Karpas-422 (cell line): ENCODE measurements around the gene CRYGA. TPM values are rescaled to one million over a fixed set of nuclear protein-coding genes. Genes with fewer than 3 reads are reported as not detected.
"Not testable (repeated sequence)": the region's sequence is repeated elsewhere in the genome, so short reads cannot be mapped to it uniquely, and the experiment has no call there.

Source experiments
- DNase-seq: peaks from one replicate; pipeline ENCODE4 v3.0.0-alpha.2; 2015
- H2AFZ ChIP-seq: fragments of 200-600 bp; sonication (generic); 2 replicates; pipeline ENCODE4 v1.6.1; 2014; ENCODE audit warnings: antibody characterized with exemption, low read length, mixed read lengths
- H3K27ac ChIP-seq: fragments of 200-600 bp; sonication (generic); 2 replicates; pipeline ENCODE4 v1.5.1; 2014; ENCODE audit warnings: mild to moderate bottlenecking, low read length, moderate library complexity
- H3K27me3 ChIP-seq: fragments of 200-600 bp; sonication (generic); 2 replicates; pipeline ENCODE4 v1.6.1; 2014; ENCODE audit warnings: low read length, mixed read lengths
- H3K36me3 ChIP-seq: fragments of 200-600 bp; sonication (generic); 2 replicates; pipeline ENCODE4 v1.6.1; 2014; ENCODE audit warnings: low read length, mixed read lengths; ENCODE audit not compliant: insufficient read depth
- H3K4me1 ChIP-seq: fragments of 200-600 bp; sonication (generic); 2 replicates; pipeline ENCODE4 v1.6.1; 2014; ENCODE audit warnings: mild to moderate bottlenecking, low read length, mixed read lengths
- H3K4me2 ChIP-seq: fragments of 200-600 bp; sonication (generic); 2 replicates; pipeline ENCODE4 v1.6.1; 2014; ENCODE audit warnings: low read length, low read depth, mild to moderate bottlenecking; ENCODE audit not compliant: poor library complexity, severe bottlenecking
- H3K4me3 ChIP-seq: fragments of 200-600 bp; sonication (generic); 2 replicates; pipeline ENCODE4 v1.5.1; 2014; ENCODE audit warnings: mild to moderate bottlenecking, antibody characterized with exemption, low read length, mixed read lengths
- H3K79me2 ChIP-seq: fragments of 200-600 bp; sonication (generic); 2 replicates; pipeline ENCODE4 v1.6.1; 2014; ENCODE audit warnings: mild to moderate bottlenecking, low read length, mixed read lengths
- H3K9ac ChIP-seq: fragments of 200-600 bp; sonication (generic); 2 replicates; pipeline ENCODE4 v1.6.0; 2014; ENCODE audit warnings: low read length
- H3K9me2 ChIP-seq: fragments of 200-600 bp; sonication (generic), shearing (Covaris generic); replicated peaks from 2 replicates; pipeline ENCODE4 v1.6.0; 2014; ENCODE audit warnings: mild to moderate bottlenecking, low read length, moderate library complexity; ENCODE audit not compliant: insufficient read depth
- H3K9me3 ChIP-seq: fragments of 300-700, 200-600 bp; sonication (generic); 2 replicates; pipeline ENCODE4 v1.6.1; 2014; ENCODE audit warnings: low read length, mixed read lengths
- H4K20me1 ChIP-seq: fragments of 200-600 bp; sonication (generic); 2 replicates; pipeline ENCODE4 v1.6.1; 2014; ENCODE audit warnings: mild to moderate bottlenecking, antibody characterized with exemption, low read length, low read depth; ENCODE audit not compliant: insufficient read depth
- total RNA-seq: library from RNA; depleted of rRNA; stranded (reverse); fragments of >200 nt; shearing (Covaris generic); gene quantifications from 2 replicates; pipeline ENCODE4 v1.2.3, GENCODE V29; 2014; ENCODE audit warnings: low replicate concordance

CRYGA gene
- total RNA-seq, 1 experiment from 2014 or later: not detected

GRCh38 chr2:208125251-208125650 is 38.1 kb downstream of the CRYGA start:
- no peak for DNase-seq
- Histone ChIP-seq H3K9me2 (no peaks in the 10 kb centered on the region), H3K4me1 (no peaks in the 10 kb centered on the region), H3K9ac (no peak overlapping the region), H2AFZ (no peak overlapping the region), H3K4me3 (no peak overlapping the region), H3K9me3 (no peaks in the 10 kb centered on the region), H3K36me3 (no peaks in the 10 kb centered on the region), H3K79me2 (no peaks in the 10 kb centered on the region), H3K27ac (no peak overlapping the region), H4K20me1 (no peaks in the 10 kb centered on the region), H3K27me3 (no peaks in the 10 kb centered on the region), H3K4me2 (no peak overlapping the region)

DNA sequence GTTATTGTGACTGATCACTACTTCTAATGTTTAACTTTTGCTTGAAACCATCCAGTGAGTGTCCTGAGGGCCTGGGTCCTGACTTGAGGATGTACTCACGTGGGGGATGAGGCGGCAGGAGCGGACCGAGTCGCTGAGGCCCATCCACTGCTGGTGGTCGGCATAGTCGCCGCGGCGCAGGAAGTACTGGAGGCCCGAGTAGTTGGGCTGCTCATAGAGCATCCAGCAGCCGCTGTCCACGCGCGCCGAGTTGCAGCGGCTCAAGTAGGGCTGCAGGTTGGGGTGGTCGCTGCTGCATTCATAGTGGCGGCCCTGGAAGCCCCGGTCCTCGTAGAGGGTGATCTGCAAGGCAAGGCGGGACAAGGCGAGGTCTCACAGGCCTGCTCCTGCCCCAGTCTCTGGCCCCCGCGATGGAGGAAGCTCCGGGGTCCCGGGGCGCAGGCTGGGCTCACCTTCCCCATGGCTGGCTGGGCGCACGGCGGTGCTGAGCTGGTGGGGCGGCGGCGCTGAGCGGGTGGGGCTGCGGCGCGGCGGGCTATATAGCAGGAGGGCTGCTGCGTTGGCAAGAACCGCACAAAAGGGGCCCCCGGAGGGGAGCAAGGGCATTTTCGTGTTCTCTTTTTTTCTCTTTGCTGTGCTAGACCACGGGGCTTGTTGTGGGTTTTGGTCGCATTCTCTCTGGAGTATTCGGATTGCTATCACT is 39.2 kb downstream of the CRYGA start, which contains the start of gene CRYGD:
CRYGD (minus strand) TSS at position 512 of the 703 bp plus-strand sequence; CDS start at position 461, 51 bp downstream.
- H3K9me3 ChIP-seq, H4K20me1 ChIP-seq, H3K36me3 ChIP-seq, H3K9me2 ChIP-seq, H3K4me1 ChIP-seq, H3K79me2 ChIP-seq, H3K4me2 ChIP-seq, H3K27me3 ChIP-seq, H2AFZ ChIP-seq, H3K4me3 ChIP-seq, H3K27ac ChIP-seq, DNase-seq, H3K9ac ChIP-seq: not testable (repeated sequence)

GRCh38 chr2:208122248-208122647 is 41.1 kb downstream of the CRYGA start:
- no peaks in the 10 kb centered on the region for H3K9me2 ChIP-seq
- no peak overlapping the region for H3K4me2 ChIP-seq
- no peak overlapping the region for H3K9ac ChIP-seq
- no peak for DNase-seq
- H3K27ac ChIP-seq: no peak overlapping the region
- no peak overlapping the region for H3K4me3 ChIP-seq
- no peaks in the 10 kb centered on the region for H4K20me1 ChIP-seq
- H3K36me3 ChIP-seq: no peaks in the 10 kb centered on the region
- no peak overlapping the region for H2AFZ ChIP-seq
- no peaks in the 10 kb centered on the region for H3K9me3 ChIP-seq
- H3K27me3 ChIP-seq: no peaks in the 10 kb centered on the region
- no peaks in the 10 kb centered on the region for H3K4me1 ChIP-seq
- no peaks in the 10 kb centered on the region for H3K79me2 ChIP-seq

DNA sequence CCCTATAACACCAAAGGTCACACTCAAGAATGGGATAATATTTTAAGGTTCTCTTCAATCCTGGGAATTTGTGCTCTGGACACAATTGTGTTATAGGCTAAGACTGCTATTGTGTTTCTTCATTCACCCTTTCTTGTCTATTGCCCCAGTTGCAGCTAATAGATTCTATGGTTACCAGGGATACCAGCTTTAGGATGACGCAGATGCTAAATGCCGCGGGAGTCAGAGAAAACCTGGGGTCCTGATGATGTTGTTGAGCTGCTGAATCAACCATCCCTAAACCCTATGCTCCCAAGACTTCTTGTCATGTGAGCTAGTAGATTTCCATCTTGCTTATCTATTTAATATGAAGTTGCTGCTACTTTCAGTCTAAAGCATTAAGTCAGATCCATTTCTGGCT is 44.5 kb downstream of the CRYGA start:
- H3K4me2 ChIP-seq: no peak overlapping the region
- H3K27ac ChIP-seq: no peak overlapping the region
- DNase-seq: no peak
- no peaks in the 10 kb centered on the region for H3K9me3 ChIP-seq
- H3K9ac ChIP-seq: no peak overlapping the region
- H4K20me1 ChIP-seq: no peaks in the 10 kb centered on the region
- H3K4me1 ChIP-seq: no peaks in the 10 kb centered on the region
- H3K79me2 ChIP-seq: no peaks in the 10 kb centered on the region
- no peak overlapping the region for H3K4me3 ChIP-seq
- no peaks in the 10 kb centered on the region for H3K36me3 ChIP-seq
- no peak overlapping the region for H2AFZ ChIP-seq
- H3K9me2 ChIP-seq: no peaks in the 10 kb centered on the region
- H3K27me3 ChIP-seq: no peaks in the 10 kb centered on the region

- not testable (repeated sequence) for H3K9me2 ChIP-seq, H3K36me3 ChIP-seq, H3K27ac ChIP-seq, H3K9ac ChIP-seq, H3K4me3 ChIP-seq, H2AFZ ChIP-seq, H3K27me3 ChIP-seq, H4K20me1 ChIP-seq, H3K79me2 ChIP-seq, H3K4me2 ChIP-seq, DNase-seq, H3K4me1 ChIP-seq, H3K9me3 ChIP-seq
Measured at GRCh38 chr2:208117390-208117789, 46.0 kb downstream of the CRYGA start.

GRCh38 chr2:208112969-208113368 is 50.4 kb downstream of the CRYGA start:
- Histone ChIP-seq H3K4me1 (no peaks in the 10 kb centered on the region), H4K20me1 (no peaks in the 10 kb centered on the region), H3K36me3 (no peaks in the 10 kb centered on the region), H3K27ac (no peak overlapping the region), H3K4me2 (no peak overlapping the region), H3K9me2 (no peaks in the 10 kb centered on the region), H2AFZ (no peak overlapping the region), H3K27me3 (no peaks in the 10 kb centered on the region), H3K9me3 (no peaks in the 10 kb centered on the region), H3K9ac (no peak overlapping the region), H3K79me2 (no peaks in the 10 kb centered on the region), H3K4me3 (no peak overlapping the region)
- no peak for DNase-seq

GRCh38 chr2:208112273-208112745 is 51.1 kb downstream of the CRYGA start:
- H3K9ac ChIP-seq, H3K27ac ChIP-seq, H3K4me1 ChIP-seq, H3K79me2 ChIP-seq, H2AFZ ChIP-seq, H3K4me2 ChIP-seq, DNase-seq, H4K20me1 ChIP-seq, H3K9me3 ChIP-seq, H3K4me3 ChIP-seq, H3K9me2 ChIP-seq, H3K27me3 ChIP-seq, H3K36me3 ChIP-seq: not testable (repeated sequence)
